Measurements from ENCODE around the gene IL17C.

- TF ChIP-seq USF2 (IDR thresholded peaks at IDR 0.05; ENCODE audit: low read length) (no peak), CTCF (IDR thresholded peaks at IDR 0.05; ENCODE audit: control extremely low read depth in 1 of 3, insufficient read depth in 1 of 3, low read depth in 1 of 3, low read length in 3 of 3) (no peak), POLR2A (IDR thresholded peaks at IDR 0.05; ENCODE audit: control extremely low read depth in 1 of 2, low read depth in 2 of 2, low read length in 2 of 2) (no peak), CHD2 (IDR thresholded peaks at IDR 0.05; ENCODE audit: low read length) (no peak), JUND (IDR thresholded peaks at IDR 0.05; ENCODE audit: low read length) (no peak), ZNF274 (IDR thresholded peaks at IDR 0.05; ENCODE audit: borderline replicate concordance, extremely low read depth, low read length) (no peak), TEAD4 (IDR thresholded peaks at IDR 0.05; ENCODE audit: low read depth, low read length) (no peak), MAX (IDR thresholded peaks at IDR 0.05) (no peak), JUN (IDR thresholded peaks at IDR 0.05; ENCODE audit: low read depth, low read length) (no peak), GTF2F1 (IDR thresholded peaks at IDR 0.05; ENCODE audit: borderline replicate concordance, low read depth, low read length) (no peak)
These were observed 11.8 kb downstream of the IL17C start for GRCh38 chr16:88649924-88650748.

Measured in H1 (cell line).